GM21515 (cell line): Measurements from ENCODE around the gene TLCD3A.
A peak's percentile ranks its signal among the peaks of the same experiment; 100 is the strongest.

Experiments used
- ATAC-seq: cut with Tn5 transposase; IDR thresholded peaks from one replicate; pipeline ENCODE4 v1.9.1; 2021; ENCODE audit not compliant: unreplicated experiment

TLCD3A gene

DNA sequence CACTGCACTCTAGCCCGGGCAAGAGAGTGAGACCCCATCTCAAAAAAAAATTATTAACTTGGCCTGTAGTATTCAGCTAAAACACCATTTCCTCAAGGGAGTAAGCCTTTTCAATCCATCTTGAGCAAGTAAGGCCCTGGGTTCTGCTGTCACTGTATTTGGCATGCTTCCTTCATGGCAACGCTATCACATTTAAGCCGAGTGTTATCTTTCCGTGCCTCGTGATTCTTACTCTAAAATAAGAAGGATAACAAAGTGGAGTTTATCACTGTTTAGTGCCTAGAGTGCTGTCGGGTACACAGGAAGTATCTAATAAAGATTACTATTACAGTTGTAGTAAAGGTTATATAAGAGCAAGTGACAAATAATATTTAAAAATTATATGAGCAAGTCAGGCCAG lies 26.5 kb upstream of the TLCD3A start:
- ATAC-seq, result no peak

DNA sequence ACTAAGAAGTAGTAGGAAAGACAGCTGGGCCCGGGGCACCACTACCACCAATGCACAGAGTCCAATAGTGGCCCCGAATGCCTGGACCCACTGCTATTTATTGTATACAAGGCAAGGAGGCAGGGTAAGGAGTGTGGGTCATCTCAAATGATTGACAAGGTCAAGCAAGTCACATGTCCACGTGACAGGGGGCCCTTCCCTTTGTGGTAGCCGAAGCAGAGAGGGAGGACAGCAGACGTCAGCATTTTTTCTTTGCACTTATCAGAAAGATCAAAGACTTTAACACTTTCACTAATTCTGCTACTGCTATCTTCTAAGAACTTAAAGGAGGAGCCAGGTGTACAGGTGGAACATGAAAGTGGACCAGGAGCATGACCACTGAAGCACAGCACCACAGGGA lies 24.3 kb upstream of the TLCD3A start:
- ATAC-seq, result no peak

DNA sequence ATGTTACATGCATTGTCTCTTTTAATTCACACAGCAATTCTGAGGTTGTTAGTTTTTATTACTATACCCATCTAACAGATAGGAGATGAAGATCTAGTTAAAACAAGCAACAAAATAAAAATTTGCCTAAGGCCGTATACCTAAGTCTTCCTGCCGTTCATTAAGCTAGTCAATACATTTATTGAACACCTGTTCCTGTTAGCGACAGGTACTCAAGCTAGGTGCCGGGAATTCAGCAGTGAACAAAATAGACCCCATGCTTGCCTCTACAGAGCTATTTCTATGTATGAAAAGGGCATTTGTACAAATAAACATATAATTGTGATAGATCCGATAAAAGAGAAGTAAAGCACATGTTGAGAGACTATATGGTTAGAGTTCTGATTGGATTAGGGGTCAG lies 14.3 kb upstream of the TLCD3A start:
- ATAC-seq, result no peak

DNA sequence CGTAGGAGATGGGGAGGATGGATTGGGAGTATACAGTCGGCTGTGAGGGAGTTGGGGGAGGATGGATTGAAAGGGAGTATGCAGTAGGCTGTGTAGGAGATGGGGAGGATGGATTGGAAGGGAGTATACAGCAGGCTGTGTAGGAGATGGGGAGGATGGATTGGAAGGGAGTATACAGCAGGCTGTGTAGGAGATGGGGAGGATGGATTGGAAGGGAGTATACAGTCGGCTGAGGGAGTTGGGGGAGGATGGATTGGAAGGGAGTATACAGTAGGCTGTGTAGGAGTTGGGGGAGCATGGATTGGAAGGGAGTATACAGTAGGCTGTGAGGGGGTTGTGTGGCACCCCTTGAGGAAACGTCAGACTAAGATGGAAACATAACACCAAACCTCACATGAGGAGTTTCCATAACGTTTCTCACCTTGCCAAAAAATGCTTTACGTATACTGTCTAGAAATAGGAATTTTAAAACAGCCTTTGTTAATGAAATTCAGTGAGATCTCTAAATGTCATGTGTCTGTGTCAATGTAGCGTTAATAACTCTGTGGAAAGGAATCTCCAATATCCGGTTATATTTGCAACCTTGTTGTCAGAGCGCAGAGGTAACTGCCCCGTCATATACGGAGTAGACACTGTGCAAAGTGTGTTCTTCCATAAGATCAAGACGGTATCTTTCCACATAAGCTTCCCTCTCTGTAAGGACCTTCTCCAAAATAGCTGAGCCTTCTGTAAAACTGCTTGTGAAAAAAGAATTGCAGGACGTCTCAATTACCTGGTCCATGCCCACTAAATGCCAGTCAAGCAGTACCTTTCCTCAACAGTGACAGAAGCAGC lies 11.5 kb upstream of the TLCD3A start:
- ATAC-seq, result no peak

- ATAC-seq, result no peak
These were observed 10.9 kb upstream of the TLCD3A start for GRCh38 chr17:721540-721937.

DNA sequence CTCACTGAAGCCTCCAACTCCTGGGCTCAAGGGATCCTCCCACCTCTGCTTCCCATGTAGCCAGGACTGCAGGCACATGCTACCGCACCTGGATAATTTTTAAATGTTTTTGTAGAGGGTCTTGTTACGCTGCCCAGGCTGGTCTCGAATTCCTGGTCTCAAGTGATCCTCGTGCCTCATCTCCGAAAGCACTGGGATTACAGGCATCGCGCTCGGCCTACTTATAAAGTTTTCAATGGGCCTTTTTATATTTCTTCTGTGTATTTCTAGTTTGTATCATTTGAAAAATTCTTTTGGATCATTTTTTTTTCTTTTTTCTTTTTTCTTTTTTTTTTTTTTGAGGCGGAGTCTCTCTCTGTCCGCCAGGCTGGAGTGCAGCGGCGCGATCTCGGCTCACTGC lies 7.3 kb upstream of the TLCD3A start:
- ATAC-seq, result no peak

- ATAC-seq, result no peak
These were observed 6.7 kb upstream of the TLCD3A start for GRCh38 chr17:725746-726145.

DNA sequence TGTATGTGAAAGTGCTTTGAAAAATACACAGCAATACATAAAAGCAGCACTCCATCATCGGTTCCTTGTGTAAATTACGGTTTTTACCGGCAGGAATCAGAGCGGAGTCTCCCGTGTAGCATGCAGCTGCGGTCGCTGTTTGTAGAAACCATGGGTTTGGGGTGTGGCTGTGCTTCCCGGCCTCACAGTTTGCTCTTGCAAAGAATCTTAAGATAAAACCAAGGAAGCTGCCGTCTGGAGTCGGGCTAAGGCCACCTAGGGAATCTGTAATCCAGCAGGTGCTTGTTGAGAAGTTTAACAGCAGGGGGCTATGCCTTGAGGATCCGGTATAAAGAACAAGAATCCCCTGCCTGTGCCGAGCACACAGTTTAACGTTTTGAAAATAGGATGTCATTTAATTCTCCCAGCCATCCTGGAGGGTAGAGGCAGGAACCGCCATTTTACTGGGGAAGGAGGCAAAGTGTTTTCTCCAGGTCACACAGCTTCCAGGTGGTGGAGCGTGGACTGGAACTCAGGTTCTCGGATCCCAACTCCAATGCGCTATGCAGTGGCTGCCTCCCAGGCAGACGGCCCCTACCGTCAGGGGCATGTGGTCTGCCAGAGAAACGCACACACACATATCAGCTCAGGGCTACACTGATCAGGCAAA lies 6.0 kb upstream of the TLCD3A start:
- no peak for ATAC-seq

DNA sequence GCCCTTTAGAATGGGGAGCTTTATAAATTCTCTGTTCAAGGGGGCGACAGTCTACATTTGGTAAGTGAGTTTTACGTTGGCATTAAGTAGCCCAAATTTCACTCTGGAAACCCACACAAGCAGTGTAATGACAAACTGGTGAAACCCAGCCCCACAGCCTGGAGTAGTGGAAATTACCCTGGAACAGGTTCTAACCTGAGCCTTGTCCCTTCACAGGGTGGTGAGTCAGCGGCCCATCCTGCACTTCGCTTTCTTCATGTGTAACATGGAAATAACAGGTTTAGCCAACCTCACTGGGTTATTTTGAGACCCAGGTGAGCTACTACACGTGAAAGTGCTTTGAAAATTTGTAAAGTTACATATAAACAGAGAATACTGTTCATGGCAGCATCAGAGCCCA lies 3.5 kb upstream of the TLCD3A start:
- ATAC-seq, result no peak

DNA sequence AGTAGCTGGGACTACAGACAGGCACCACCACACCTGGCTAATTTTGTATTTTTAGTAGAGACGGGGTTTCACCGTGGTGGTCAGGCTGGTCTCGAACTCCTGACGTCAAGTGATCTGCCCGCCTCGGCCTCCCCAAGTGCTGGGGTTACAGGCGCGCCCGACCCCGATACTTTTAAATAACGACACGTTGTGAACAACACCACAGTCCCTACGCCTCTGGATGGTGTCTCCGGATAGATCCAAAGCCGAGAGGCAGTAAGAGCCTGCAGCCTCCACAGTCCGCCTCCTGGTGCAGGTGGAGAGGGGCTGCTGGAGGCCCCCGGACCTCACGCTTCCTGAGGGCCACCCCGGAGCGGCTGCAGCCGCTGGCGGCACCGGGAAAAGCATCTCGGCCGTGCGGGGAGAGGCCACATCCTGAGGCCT lies 741 bp upstream of the TLCD3A start:
- ATAC-seq, result peak; percentile 11

GRCh38 chr17:732902-733720 lies 715 bp downstream of the TLCD3A start:
- peak; percentile 20 for ATAC-seq

GRCh38 chr17:733743-734142 lies 1.3 kb downstream of the TLCD3A start:
- no peak for ATAC-seq

- no peak for ATAC-seq
These were observed 5.2 kb downstream of the TLCD3A start for GRCh38 chr17:737561-738113.

DNA sequence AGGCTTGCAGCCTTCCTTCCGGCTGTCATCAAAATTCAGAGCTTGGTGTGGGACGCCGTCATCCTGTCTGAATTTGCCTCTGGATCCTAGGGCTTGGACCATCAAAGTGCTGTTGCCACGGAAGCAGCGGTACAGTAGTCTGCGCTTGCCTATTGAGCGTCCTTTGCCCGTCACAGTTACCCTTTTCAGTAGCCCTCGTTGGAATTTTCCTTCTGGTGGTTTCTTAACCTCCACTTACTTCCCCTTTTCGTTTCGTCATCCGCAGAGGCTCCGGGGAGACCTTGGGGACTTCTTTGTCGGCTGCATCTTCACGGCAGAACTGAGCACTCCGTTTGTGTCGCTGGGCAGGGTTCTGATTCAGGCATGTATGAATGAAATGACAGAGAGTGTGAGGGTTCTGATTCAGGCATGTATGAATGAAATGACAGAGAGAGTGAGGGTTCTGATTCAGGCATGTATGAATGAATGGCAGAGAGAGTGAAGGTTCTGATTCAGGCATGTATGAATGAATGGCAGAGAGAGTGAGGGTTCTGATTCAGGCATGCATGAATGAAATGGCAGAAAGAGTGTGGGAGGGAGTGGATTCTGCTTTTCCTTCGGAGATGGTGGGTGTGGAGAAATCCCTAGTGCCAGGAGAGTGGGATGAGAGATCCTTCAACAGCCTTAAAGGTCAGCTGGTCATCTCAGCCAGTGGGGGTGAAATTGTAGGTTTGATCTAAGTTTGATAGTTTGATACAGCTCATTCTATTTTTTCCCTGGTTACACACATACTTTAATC lies 8.0 kb downstream of the TLCD3A start:
- ATAC-seq, result peak; percentile 52

DNA sequence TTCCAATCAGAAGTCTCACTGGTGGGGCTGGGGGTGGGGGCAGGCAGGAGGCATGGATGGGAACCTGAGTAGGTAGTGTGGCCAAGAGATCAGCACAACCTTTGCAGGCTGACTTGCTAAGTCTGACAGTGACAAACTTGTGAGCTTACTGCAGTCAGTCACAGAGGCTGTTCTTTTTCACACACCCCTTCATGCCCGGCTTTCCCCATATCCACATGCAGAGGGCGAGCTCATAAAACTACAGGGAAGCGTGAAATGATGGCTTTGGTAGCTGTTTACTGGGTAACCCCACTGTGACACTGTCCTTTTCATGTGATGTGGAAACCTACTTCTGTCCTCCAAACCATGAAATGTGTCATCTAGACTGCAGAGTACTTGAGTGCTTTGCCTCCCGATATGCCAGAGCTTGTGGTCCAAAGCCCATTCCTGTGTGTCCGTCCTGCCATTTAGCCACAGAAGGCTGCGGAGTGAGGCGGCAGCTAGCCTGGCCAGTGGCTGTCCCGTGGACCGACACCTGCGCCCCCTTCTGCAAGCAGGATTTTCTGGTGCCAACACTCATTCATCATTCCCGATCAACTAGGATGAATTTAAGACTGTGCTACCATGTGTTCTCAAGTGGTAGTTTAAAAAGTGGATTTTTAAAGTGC lies 9.9 kb downstream of the TLCD3A start:
- ATAC-seq, result no peak

DNA sequence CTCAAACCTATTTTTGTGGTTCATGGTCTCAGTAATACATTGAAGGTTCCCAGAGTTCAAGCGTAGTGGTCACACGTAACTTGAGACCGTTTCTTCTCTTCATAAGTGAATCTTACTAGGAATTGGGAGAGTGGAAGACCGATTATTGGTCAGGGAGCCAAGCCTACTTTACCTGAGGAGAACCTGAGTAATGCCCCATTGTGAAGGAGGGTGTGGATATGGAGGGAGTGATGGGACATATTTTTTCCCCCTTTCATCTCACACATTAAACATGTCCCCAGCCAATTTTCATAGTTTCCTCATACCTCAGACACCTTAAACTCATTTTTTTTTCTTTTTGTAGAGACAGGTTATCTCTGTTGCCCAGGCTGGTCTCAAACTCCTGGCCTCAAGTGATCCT lies 10.7 kb downstream of the TLCD3A start:
- ATAC-seq, result no peak

DNA sequence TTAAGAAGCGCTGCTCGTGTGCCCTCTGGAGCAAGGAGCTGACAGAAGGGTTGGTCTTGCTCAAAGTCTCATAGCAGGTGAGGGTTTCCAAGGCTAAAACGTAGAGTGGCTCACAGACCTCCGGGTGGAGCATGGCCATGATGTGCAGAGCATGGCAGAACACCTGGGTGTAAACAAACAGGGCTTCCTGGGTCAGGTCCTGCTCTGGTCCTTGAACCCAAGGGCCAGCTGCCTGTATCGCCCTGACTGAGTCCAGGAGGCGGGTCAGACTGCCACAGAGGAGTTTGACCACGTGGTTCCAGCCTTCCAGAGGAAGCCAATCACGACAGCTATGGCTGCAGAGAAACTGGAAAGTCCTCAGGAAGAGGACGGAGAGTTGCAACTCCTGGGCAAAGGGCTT lies 12.5 kb downstream of the TLCD3A start:
- ATAC-seq, result no peak

- ATAC-seq, result no peak
These were observed 13.0 kb downstream of the TLCD3A start for GRCh38 chr17:745406-745805.

DNA sequence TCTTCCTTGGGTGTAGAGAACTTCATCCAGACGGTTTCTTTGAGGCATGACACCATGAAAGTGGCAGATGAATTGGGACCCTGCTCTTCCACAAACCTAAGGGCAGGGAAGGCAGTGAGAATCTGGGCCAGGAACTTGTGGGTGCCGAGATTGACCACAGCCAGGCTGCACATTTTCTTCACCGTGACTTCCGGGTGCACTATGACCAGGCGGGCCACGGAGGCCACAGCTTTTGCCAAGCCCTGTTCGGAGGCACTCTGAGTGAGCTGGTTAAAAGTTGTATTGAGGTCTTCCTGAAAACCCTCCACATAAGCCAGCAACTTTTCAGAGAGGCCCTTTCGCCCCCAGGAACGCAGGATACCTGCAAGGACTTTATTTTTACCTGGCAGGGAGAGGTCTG lies 13.8 kb downstream of the TLCD3A start:
- no peak for ATAC-seq
